HepG2 (cell line): ENCODE measurements around the gene GTF2H1. TPM values are rescaled to one million over a fixed set of nuclear protein-coding genes. Genes with fewer than 3 reads are reported as not detected.

Experiments
- ATAC-seq: fragments of 200-7000 bp; cut with Tn5 transposase; 3 replicates; pipeline ENCODE4 v1.9.1; 2020; ENCODE audit warnings: mild to moderate bottlenecking, moderate library complexity
- BruUV-seq: library from RNA; stranded (reverse); fragments of 400-500 nt; replicated peaks from 2 replicates; lab custom pipeline; 2021; lab: Mats Ljungman, UMichigan
- CTCF ChIA-PET: fragments of 300-600 bp; formaldehyde crosslinking; extraction: SDS; loops from one replicate; lab custom pipeline; 2021; ENCODE audit warnings: low total read pairs, inconsistent platforms, low intra/inter-chr PET ratio; lab: Yijun Ruan, JAX
- POLR2A ChIA-PET: fragments of 350-600 bp; sonication (Branson Sonifier 250); formaldehyde crosslinking; loops from one replicate; lab custom pipeline; 2020; ENCODE audit warnings: antibody characterized with exemption, inconsistent platforms; lab: Yijun Ruan, JAX
- DNase-seq: peaks from one replicate; pipeline ENCODE4 v3.0.0-alpha.2; 2015; ENCODE audit warnings: low spot score
- FAIRE-seq: peaks from 3 replicates; lab custom pipeline; 2011; peaks lifted over from hg19 to GRCh38; lab: Jason Lieb, UNC
- H2AFZ ChIP-seq: one replicate; pipeline ENCODE4 v1.6.1; 2011; ENCODE audit warnings: low read length, inconsistent platforms
- H3K27ac ChIP-seq: fragments of 300-600 bp; 3 replicates; pipeline ENCODE4 v1.8.0; 2011; ENCODE audit warnings: mixed run types, mild to moderate bottlenecking, mixed read lengths, low read length, inconsistent platforms; ENCODE audit not compliant: insufficient read depth; ENCODE audit errors: extremely low read length
- H3K27me3 ChIP-seq, 2 experiments: fragments of 200-600 bp in 1 of 2; 2 replicates in 1 of 2; 3 replicates in 1 of 2; pipeline versions ENCODE4 v1.6.0 to v1.8.0; 2011; ENCODE audit warnings: low read length in 2 of 2, mild to moderate bottlenecking in 2 of 2, moderate library complexity in 2 of 2, inconsistent platforms in 1 of 2; ENCODE audit not compliant: insufficient read depth in 2 of 2, control insufficient read depth in 1 of 2
- H3K36me3 ChIP-seq, 2 experiments: fragments of 200-600 bp in 1 of 2; replicated peaks in 1 of 2; 2 replicates in 1 of 2; 3 replicates in 1 of 2; pipeline versions ENCODE4 v1.5.1 to v1.8.0; 2011; ENCODE audit warnings: low read length in 2 of 2, inconsistent platforms in 1 of 2; ENCODE audit not compliant: insufficient read depth in 2 of 2, control insufficient read depth in 1 of 2
- H3K4me1 ChIP-seq: 2 replicates; pipeline ENCODE4 v1.5.1; 2012; ENCODE audit warnings: low read length, inconsistent platforms; ENCODE audit not compliant: insufficient read depth
- H3K4me2 ChIP-seq: 2 replicates; pipeline ENCODE4 v1.6.0; 2011; ENCODE audit warnings: low read depth, low read length, inconsistent platforms
- H3K4me3 ChIP-seq, 3 experiments: fragments of 200-600 bp in 1 of 3; sonication (generic), shearing (Covaris generic) in 1 of 3; replicated peaks in 1 of 3; 2 replicates each; pipeline ENCODE4 v1.5.1; 2011 to 2016; ENCODE audit warnings: low read length in 3 of 3, inconsistent platforms in 2 of 3, low read depth in 2 of 3, mild to moderate bottlenecking in 2 of 3, control low read depth in 1 of 3, mixed read lengths in 1 of 3; ENCODE audit not compliant: insufficient read depth in 1 of 3
- H3K79me2 ChIP-seq: one replicate; pipeline ENCODE4 v1.6.1; 2011; ENCODE audit warnings: low read length, inconsistent platforms; ENCODE audit not compliant: insufficient read depth
- H3K9ac ChIP-seq: 2 replicates; pipeline ENCODE4 v1.6.0; 2011; ENCODE audit warnings: mild to moderate bottlenecking, low read depth, low read length, inconsistent platforms; ENCODE audit not compliant: insufficient read depth
- H3K9me3 ChIP-seq: 2 replicates; pipeline ENCODE4 v1.5.1; 2012; ENCODE audit warnings: mild to moderate bottlenecking, low read length
- H4K20me1 ChIP-seq: 2 replicates; pipeline ENCODE4 v1.6.0; 2011; ENCODE audit warnings: inconsistent platforms, mild to moderate bottlenecking, low read length, moderate library complexity; ENCODE audit not compliant: insufficient read depth
- AKNA ChIP-seq: sonication (generic); formaldehyde crosslinking; IDR thresholded peaks from 2 replicates; pipeline ENCODE4 v1.4.0; 2020; ENCODE audit warnings: missing genetic modification reagents, borderline replicate concordance
- CAMTA2 ChIP-seq: sonication (generic); formaldehyde crosslinking; IDR thresholded peaks from 2 replicates; pipeline ENCODE4 v1.4.0; 2020; ENCODE audit warnings: mild to moderate bottlenecking, missing genetic modification reagents, borderline replicate concordance
- E2F5 ChIP-seq: sonication (generic); formaldehyde crosslinking; conservative IDR thresholded peaks from 2 replicates; pipeline ENCODE4 v1.4.0; 2020; ENCODE audit warnings: missing genetic modification reagents
- ELK4 ChIP-seq: sonication (generic); formaldehyde crosslinking; IDR thresholded peaks from 2 replicates; pipeline ENCODE4 v1.9.0; 2021; ENCODE audit warnings: missing genetic modification reagents, borderline replicate concordance
- FIP1L1 ChIP-seq: fragments of 200-400 bp; formaldehyde crosslinking; IDR thresholded peaks from 2 replicates; pipeline ENCODE4 v1.6.1; 2018; ENCODE audit warnings: low read depth, mild to moderate bottlenecking, low read length, moderate library complexity, borderline replicate concordance; ENCODE audit not compliant: insufficient read depth
- HOXA7 ChIP-seq: sonication (generic); formaldehyde crosslinking; IDR thresholded peaks from 2 replicates; pipeline ENCODE4 v1.8.1; 2022; ENCODE audit warnings: mild to moderate bottlenecking, missing genetic modification reagents, moderate library complexity
- NFYC ChIP-seq: IDR thresholded peaks from 2 replicates; pipeline ENCODE4 v1.6.1; 2016; ENCODE audit warnings: missing genetic modification reagents, missing compliant biosample characterization
- POLR2A ChIP-seq, 2 experiments: IDR thresholded peaks; 2 replicates each; pipeline ENCODE4 v1.6.1; 2011; ENCODE audit warnings: low read depth in 2 of 2, low read length in 2 of 2, mild to moderate bottlenecking in 1 of 2, moderate library complexity in 1 of 2; ENCODE audit not compliant: insufficient read depth in 1 of 2
- ZKSCAN1 ChIP-seq: fragments of 150-350 bp; IDR thresholded peaks from 2 replicates; pipeline ENCODE4 v1.6.1; 2014; ENCODE audit warnings: low read length
- ZNF616 ChIP-seq: sonication (generic); formaldehyde crosslinking; IDR thresholded peaks from 2 replicates; pipeline ENCODE4 v1.5.0; 2020; ENCODE audit warnings: low read depth, mild to moderate bottlenecking, missing genetic modification reagents
- WGBS: methylation state at CpG from one replicate; pipeline ENCODE4 v1.1.6; 2017; ENCODE audit warnings: low lambda C conversion rate; 5-methylcytosine and 5-hydroxymethylcytosine counted together
- in situ Hi-C: cut with HindIII; loops from 2 replicates; pipeline ENCODE4 v1.10.0; 2017; ENCODE audit warnings: low pct_unique_long_range_greater_than_20kb; ENCODE audit not compliant: extremely low pct_ligation_motif_present
- intact Hi-C: fragments of 100-400 bp; cut with micrococcal nuclease; formaldehyde crosslinking; loops from one replicate; pipeline ENCODE4 v1.10.0; 2022; ENCODE audit not compliant: unreplicated experiment
- polyA plus RNA-seq, 8 experiments: library from polyadenylated mRNA; depleted of rRNA in 3 of 8; stranded (reverse) in 7 of 8; unstranded in 1 of 8; fragments of >200 nt; fragmentation: Illumina TruSeq in 4 of 8; extraction: Trizol in 4 of 8; gene quantifications; 2 replicates each; pipeline versions ENCODE4 v1.2.1 to v1.2.3, GENCODE V29; 2011 to 2016; ENCODE audit warnings: low read depth in 4 of 8, missing spikeins in 1 of 8, mixed read lengths in 1 of 8; ENCODE audit not compliant: insufficient read depth in 1 of 8
- total RNA-seq, 5 experiments: library from RNA; depleted of rRNA; stranded (reverse); fragments of >200 nt; fragmentation: Illumina TruSeq; extraction: Trizol; gene quantifications; 2 replicates each; pipeline ENCODE4 v1.2.3, GENCODE V29; 2016; ENCODE audit warnings: low read depth in 1 of 5

Gene GTF2H1
- total and polyA plus RNA-seq, 2 of the 13 experiments (the other 11 are each of a cell fraction or from before 2014, with no cell fraction given): 15.7 to 51.4 TPM

GRCh38 chr11:18308242-18308641 is 14.1 kb upstream of the GTF2H1 start:
- DNase-seq: no peak
- H3K4me1 ChIP-seq: peaks cover 18% of the 10 kb centered on the region
- H3K9ac ChIP-seq: no peak overlapping the region
- TF ChIP-seq POLR2A (IDR thresholded peaks at IDR 0.05; ENCODE audit: insufficient read depth in 1 of 2, low read depth in 2 of 2, low read length in 2 of 2) (no peak), ZNF616 (CRISPR knock-in tag) (no peak), HOXA7 (no peak), CAMTA2 (CRISPR knock-in tag) (no peak)
- H3K9me3 ChIP-seq: no peaks in the 10 kb centered on the region
- POLR2A ChIA-PET: interaction anchor here (0.7 kb wide), 1 partner anchor 13 kb away, joined by 3 read pairs; the partner anchor contains the start of gene HPS5
- H3K36me3 ChIP-seq: peaks cover 5 to 62% of the 10 kb centered on the region in 2 experiments
- H2AFZ ChIP-seq: no peak overlapping the region
- BruUV-seq: no TSS peak
- no peaks in the 10 kb centered on the region for H4K20me1 ChIP-seq
- H3K4me3 ChIP-seq: no peak overlapping the region
- intact Hi-C loops: no loop called here
- in situ Hi-C loops: no loop called here
- 100% methylated on average over 2 of the region's 2 CpGs for WGBS
- no peaks in the 10 kb centered on the region for H3K27me3 ChIP-seq
- no peaks in the 10 kb centered on the region for H3K79me2 ChIP-seq
- CTCF ChIA-PET: no interaction called here
- no peak for ATAC-seq
- H3K27ac ChIP-seq: no peak overlapping the region
- no peak overlapping the region for H3K4me2 ChIP-seq
- no peak for FAIRE-seq

- intact Hi-C loops: no loop called here
- 90% methylated on average over 5 of the region's 5 CpGs for WGBS
- no peak for TF ChIP-seq AKNA
- TF ChIP-seq ELK4 (CRISPR knock-in tag): no peak
- TF ChIP-seq ZKSCAN1: no peak
- no peak for TF ChIP-seq NFYC (CRISPR knock-in tag)
- TF ChIP-seq E2F5 (CRISPR knock-in tag): no peak
- TF ChIP-seq FIP1L1: no peak
These were observed 12.7 kb upstream of the GTF2H1 start for GRCh38 chr11:18309691-18310090.

More at GRCh38 chr11:18309691-18310090, 12.7 kb upstream of the GTF2H1 start:
- no peaks in the 10 kb centered on the region for H3K9me3 ChIP-seq
- H4K20me1 ChIP-seq: no peaks in the 10 kb centered on the region
- ChIA-PET CTCF (no interaction called here), POLR2A (no interaction called here)
- H3K9ac ChIP-seq: no peak overlapping the region
- no peak overlapping the region for H3K4me3 ChIP-seq
- H2AFZ ChIP-seq: no peak overlapping the region
- peaks cover 3 to 52% of the 10 kb centered on the region in 2 experiments for H3K36me3 ChIP-seq
- H3K79me2 ChIP-seq: no peaks in the 10 kb centered on the region
- ATAC-seq (no peak), FAIRE-seq (no peak), DNase-seq (no peak)
- BruUV-seq: no TSS peak
- H3K27me3 ChIP-seq: no peaks in the 10 kb centered on the region
- H3K4me1 ChIP-seq: peaks cover 15% of the 10 kb centered on the region
- H3K27ac ChIP-seq: no peak overlapping the region
- in situ Hi-C loops: no loop called here
- H3K4me2 ChIP-seq: no peak overlapping the region
